Adrenal gland (tissue), 5 donors: ENCODE measurements around the gene SLC13A3.

Experiments used
- CTCF ChIP-seq, 6 experiments: fragments of 450-650 bp in 4 of 6; fragments of 200-600 bp in 2 of 6; sonication (generic) in 1 of 6; IDR thresholded peaks; 1 replicate in 5 of 6; 2 replicates in 1 of 6; pipeline versions ENCODE4 v1.5.1 to v1.8.0; 2016 to 2021; ENCODE audit warnings: antibody characterized with exemption in 6 of 6, mild to moderate bottlenecking in 2 of 6, moderate library complexity in 1 of 6
- POLR2A ChIP-seq, 2 donors: fragments of 450-650 bp; IDR thresholded peaks; one replicate each; pipeline ENCODE4 v1.6.1; 2017; ENCODE audit warnings: antibody characterized with exemption in 2 of 2, mild to moderate bottlenecking in 2 of 2, moderate library complexity in 1 of 2
- donor health status: DM: no; HTN: no; CAD: no.

GRCh38 chr20:46549188-46549972, 101.9 kb downstream of the SLC13A3 start:
- TF ChIP-seq POLR2A (IDR thresholded peaks at IDR 0.05) (no peak), CTCF (IDR thresholded peaks at IDR 0.05) (no peak)
